Activated CD4-positive, alpha-beta T cell treated with anti-CD3 and anti-CD28 coated beads, Interleukin-2, amount 50 U/mL, for 1 hour (primary cell): ENCODE data around the gene APOLD1.
"Not testable (repeated sequence)": the region's sequence is repeated elsewhere in the genome, so short reads cannot be mapped to it uniquely, and the experiment has no call there.

Experiments
- DNase-seq: peaks from one replicate; pipeline ENCODE4 v3.0.0-alpha.2; 2020

Gene APOLD1, protein sequence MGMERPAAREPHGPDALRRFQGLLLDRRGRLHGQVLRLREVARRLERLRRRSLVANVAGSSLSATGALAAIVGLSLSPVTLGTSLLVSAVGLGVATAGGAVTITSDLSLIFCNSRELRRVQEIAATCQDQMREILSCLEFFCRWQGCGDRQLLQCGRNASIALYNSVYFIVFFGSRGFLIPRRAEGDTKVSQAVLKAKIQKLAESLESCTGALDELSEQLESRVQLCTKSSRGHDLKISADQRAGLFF

DNA sequence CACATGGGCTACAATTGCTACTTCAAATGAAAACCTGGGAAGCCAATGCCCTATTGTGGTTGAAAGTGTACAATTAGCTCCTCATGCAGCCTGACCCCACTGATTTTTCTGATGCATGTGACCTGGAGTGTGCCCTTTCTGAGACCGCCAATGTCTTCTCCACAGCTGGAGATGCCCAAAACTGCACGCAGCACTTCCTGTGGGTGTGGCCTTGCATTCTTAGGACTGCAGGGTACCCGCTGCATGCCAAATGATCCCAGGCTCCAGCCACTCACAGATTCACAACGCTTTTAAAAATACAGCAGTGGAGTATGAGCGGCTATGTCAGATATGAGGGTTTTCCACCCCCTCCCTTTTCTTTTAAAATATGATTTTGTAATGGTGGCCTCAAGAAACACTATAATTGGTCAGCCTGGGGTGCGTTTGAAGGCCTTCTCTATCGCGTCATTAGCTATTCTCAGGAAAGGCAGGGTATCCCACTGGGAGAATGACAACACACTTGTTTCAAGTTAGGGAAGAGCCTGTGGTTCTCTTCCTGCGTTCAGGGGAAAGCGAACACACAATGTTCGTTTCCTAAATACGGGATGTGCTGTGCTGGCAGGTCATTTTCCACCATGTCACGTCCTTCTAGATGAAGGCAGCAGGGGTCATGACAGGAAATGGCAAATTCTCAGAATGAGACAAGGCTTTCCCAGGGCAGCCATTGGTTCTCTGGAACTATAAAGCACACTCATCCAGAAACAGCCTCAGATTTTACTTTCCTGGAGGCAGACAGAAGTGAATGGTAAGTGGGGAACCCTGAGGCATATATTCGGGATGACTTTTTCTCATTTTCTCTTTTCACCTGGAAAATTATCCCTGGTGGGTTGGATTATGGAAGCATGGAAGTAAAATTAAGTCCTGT, at the start of gene APOLD1:
APOLD1 (plus strand) TSS at position 749 of the 904 bp plus-strand sequence; CDS start at position 782, 33 bp downstream.
- DNase-seq = no peak

DNA sequence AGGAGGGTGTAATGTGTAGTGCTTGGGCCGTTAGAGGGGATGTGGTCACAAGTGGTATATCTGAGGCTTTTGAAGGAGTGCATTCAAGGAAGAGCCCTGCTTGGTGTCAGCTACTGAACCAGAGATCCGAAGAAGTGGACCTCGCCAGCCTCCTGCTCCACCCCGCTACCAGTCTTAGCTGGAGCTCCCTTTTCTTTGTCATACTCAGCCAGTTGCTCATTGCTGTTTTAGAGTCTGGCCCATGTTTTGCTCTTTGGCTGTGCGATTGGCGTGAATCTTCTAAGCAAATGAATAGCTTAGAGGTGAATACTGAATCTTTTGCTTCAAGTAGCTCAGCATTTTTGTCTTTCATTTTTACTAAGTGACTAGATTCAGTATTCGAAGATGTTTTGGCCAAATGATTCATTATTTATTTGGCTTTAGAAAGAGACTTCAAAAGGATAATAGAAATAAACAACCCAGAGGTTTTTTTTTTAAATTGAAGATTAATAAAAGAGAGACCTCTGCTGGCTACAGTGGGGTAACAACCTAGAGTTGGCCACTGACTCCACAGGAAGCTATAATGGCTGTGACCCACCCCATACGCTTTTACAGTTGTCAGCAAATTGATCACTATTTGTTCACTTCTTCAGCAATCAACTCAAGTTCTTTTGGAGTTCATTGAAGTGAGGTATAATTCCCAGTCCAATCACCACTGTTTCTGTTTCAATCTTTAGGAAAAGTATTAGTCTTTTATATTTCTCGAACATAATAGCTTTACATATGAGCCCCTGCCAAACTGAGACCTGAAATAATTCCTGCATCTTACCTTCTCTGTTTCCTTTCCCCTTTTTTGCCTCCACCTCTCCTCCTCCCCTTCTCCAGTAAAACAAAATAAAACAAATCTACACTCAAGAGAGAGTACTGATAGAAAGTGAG, 48.4 kb upstream of the APOLD1 start:
- DNase-seq = peak; percentile 26

DNA sequence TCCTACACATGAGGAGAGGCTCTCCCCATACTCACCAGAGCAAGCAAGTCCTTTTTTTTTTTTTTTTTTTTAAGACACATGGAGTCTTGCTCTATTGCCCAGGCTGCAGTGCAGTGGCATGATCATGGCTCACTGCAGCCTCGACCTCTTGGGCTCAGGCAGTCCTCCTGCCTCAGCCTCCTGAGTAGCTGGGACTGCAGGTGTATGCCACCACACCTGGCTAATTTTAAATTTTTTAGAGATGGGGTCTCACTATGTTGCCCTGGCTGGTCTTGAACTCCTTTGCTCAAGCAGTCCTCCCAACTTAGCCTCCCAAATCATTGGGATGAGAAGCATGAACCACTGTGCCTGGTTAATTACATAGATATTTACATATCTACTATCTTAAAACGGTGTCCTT, 47.3 kb upstream of the APOLD1 start:
- not testable (repeated sequence) for DNase-seq

DNA sequence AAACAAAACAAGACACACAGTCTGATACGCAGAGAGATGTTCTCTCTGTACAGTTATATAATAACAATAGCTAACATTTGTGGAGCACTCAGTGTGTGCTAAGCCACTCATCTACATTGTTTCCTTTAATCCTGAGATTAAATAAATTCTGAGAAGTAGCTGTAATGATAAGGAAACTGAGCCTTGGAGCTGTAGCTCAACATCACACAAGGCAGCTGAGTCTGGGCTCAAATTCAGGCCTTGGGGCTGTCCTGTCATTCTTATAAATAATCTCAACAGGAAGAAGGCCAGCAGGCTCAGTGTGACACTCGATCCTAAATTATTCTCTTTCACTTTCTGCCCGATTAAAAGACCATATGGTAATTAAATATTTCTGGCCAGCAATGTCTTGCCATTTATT, 43.8 kb upstream of the APOLD1 start:
- DNase-seq = no peak

DNA sequence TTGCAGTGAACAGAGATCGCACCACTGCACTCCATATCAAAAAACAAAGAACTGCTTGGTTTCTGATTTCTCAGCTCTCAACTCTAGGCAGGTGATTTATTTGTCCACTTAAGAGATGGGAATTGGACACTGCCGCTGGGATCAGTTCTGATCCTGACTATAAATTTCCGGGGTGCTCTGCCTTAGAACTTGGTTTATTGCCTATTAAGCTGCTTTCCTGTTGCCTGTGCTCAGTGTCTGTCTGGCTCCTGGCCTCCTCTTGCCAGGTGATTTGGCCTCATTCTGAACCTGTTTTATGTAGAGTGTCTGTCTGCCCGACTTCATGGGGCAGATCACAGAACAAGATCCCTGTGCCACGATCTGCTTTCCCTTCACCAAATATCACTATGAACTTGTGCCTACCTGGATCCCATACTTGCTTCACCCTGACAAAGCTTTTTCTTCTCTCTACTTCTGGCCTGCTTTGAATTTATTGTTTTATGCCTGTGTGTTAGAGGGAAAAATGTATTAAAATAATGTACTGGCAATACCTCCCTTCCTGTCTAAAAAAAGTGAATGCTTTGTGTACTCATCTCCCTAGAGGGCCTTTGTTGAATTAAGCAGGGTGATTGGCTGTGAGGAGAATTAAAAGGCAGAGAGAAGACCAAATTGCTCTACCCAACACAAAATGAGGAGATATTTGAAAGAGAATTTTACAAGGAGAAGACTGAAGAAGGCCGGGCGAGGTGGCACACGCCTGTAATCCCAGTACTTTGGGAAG, 40.7 kb upstream of the APOLD1 start:
- no peak for DNase-seq

DNA sequence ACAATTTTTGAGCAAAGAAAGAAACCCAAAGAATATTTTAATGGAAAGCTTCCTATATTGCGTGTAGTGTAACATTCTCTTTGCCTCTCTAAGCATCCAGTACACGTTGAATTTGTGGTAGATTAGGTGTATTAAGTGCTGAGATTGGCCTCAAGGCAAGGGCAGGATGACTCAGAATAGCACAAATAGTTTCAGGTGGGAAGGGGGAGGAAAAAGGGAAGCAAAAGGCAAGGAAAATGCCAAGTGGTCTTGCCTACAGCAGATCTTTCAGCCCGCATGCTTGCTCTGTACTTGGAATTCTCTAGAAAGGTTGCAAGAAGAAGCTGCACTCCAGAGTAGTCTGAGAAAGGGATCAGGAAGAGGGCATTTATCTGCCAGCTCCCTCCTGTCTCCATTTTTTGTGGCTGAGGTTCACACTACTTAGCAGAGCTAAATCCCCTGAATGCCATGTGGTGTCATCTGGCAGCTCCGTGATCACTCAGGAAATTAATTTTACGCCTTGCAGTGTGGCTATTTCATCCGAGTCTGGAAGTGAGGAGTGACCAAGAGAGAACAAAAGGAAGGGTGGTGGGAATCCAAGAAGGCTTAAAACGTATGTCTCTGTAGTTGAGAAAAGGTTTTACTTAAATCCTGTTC, 39.8 kb upstream of the APOLD1 start:
- no peak for DNase-seq

DNA sequence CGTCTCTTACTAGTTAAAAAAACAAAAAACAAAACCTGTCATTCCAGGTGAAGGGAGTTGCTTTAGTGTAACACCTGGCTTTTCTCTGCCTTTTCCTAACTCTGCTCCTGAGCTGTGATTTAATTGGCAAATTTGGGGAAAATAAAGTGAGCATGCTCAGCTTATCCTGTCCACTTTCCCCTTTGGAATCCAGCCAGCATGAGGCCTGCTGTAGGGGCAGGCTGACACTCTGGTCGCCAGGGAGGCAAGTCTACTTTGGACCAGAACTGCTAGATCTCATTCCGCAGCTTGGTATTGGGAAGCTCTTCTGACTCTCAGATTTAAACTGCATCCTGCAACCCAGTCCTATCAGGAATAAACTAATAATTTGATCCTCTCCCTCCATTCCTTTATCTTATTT, 38.2 kb upstream of the APOLD1 start:
- no peak for DNase-seq

DNA sequence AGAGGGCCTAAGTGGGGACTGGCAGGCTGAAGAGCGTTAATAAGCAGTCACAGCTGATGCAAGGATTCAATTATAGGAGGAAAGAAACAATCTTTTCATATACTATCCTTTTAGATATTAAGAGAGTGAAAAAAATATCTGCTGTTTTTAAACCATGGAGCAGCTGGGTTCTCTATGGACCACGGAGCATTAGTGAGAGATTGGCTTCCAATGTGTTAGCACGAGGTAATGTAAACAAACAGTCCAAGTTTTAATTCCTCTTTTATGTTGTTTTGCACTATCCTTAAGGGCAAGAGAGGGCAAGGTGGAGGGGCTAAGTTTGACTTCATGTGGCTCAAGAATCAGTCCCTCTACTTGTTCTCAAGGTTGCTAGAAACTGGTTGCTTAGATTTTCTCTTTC, 37.4 kb upstream of the APOLD1 start:
- DNase-seq = no peak

DNA sequence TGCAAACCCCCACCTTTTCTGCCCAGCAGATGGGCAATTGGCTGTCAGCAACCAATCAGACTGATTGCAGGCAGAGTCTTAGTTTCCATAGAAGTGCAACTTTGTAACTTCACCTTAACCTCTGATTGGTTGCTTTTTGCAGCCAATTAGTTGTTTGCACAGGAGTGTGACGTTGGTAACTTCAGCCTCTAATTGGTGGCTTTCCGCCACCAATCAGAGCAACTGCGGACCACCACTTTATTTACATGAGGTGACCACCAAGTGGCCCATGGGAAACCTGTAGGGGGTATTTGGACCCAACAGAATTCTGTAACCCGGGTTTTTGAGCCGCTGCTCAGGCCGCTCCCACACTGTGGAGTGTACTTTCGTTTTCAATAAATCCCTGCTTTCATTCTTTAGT, 36.0 kb upstream of the APOLD1 start:
- DNase-seq = no peak

DNA sequence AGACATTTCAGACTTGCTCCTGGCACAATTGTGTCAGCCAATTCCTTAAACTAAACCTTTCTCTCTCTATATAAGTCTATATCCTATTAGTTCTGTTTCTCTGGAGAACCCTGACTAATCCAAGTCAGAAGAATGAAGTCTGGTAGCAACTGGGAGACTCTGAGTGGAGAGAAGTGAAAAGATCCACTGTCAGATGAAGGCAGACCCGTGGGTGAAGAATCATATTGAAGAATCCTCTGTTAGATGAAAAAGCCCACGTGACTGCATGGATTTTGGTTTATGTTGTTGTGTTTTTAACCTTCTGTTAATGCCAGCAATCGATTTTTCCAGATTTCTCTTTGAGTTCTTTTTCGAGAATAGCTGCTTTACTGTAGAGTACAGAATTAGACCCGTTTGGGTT, 29.5 kb upstream of the APOLD1 start:
- no peak for DNase-seq

DNA sequence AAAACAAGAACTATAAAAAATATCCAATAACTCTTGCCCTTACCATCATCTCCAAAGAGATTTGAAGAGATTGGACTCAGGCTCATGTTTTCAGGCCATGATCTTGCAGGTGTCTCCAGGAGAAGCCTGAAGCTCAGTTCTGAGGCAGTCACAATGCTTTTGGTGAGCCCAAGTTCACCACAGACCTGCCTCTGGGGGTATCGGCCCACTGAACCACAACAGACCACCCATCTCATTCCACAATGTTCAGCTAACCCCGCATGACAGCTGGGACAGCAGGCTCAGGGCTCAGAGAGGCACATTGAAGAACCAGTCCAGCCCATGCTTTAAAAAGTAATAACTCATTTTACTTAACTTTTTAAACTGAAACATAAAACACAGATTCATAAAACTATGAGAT, 28.3 kb upstream of the APOLD1 start:
- DNase-seq = no peak

DNA sequence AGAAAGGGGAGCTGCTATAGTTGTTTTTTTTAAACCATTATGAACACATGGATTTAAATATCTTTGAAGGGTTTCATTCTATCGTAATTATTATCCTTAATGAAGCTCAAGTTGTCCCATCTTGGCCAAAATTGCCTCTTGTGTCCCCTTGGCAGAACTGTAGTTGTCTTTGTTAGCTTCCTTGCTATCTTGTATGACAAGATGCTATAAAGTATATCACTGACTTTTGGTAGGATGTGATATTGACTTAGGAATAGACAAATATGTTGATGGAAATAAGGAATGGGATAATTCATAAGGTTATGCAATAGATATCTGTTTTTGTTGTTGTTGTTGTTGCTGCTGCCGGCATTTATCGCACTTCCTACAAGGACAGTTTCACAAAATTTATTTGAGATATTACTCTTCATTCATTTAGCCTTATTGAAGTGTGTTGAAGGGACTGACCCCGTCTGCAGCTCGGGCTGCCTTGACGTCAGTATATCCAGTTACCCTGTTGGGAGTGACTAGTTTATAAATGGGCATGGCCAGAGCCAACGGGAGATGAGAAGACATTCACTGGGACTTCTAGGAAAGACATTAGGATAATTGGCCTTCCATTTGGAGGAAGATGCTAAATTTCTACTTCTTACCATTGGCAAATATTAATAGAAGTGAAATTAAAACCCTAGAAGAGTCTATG, 26.1 kb upstream of the APOLD1 start:
- no peak for DNase-seq

DNA sequence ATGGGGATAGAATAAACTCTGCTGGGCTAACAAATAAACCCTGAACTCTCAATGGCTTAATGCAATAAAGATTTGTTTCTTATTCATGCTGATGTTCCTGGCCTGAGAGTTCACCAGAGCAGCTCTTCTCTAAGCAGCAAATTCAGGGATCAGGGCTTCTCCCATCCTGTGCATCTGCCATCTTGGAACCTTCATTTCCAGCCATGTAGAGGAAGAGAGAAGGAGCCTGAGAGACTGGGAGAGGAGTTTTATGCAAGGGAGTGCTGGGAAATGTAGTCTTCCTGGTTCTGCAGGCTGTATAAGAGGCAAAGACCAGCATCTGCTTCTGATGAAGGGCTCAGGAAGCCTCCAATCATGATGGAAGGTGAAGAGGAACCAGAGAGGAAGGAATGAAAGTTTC, 20.6 kb upstream of the APOLD1 start:
- DNase-seq = no peak

DNA sequence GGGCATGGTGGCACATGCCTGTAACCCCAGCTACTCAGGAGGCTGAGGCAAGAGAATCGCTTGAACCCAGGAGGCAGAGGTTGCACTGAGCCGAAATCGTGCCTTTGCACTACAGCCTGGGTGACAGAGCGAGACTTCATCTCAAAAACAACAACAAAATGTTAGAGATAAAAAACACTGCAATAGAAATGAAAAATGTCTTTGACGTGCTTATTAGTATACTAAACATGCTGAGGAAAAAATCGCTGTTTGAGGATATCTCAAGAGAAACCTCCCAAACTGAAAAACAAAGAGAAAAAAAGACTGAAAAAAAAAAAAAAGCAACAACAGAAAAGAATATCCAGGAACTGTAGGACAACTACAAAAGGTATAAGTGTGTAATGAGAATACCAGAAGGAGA, 15.2 kb upstream of the APOLD1 start:
- DNase-seq = no peak

DNA sequence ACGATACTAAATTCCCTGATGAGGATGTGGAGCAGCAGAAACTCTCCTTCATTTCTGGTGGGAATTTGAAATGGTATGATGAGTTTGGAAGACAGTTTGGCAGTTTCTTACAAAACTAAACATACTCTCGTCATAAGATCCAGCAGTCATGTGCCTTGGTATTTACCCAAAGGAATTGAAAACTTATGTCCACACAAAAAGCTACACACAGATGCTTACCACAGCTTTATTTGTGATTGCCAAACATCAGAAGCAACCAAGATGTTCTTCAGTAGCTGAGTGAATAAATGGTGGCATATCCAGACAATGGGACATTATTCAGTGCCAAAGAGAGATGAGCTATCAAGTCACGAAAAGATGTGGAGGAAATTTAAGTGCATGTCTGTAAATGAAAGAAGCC, 10.7 kb upstream of the APOLD1 start:
- DNase-seq = no peak

DNA sequence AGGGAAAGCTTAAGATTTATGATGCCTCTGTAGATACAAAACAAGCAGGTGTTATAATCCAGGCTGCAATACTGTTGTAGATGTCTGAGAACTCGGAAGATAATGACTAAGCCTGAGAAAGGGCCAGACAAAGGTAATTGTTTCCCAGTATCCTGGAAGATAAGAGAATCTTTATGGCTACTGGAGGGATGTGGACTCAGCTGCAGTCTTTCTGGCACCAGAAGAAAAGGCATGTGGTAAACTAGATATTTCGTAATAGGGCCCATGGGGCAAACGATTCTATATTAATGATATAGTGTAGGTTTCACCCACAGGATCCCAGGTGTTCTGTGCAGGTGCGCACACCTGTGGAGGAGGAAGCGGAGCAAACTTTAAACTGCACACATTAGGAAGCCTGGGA, 9.2 kb upstream of the APOLD1 start:
- DNase-seq = no peak

DNA sequence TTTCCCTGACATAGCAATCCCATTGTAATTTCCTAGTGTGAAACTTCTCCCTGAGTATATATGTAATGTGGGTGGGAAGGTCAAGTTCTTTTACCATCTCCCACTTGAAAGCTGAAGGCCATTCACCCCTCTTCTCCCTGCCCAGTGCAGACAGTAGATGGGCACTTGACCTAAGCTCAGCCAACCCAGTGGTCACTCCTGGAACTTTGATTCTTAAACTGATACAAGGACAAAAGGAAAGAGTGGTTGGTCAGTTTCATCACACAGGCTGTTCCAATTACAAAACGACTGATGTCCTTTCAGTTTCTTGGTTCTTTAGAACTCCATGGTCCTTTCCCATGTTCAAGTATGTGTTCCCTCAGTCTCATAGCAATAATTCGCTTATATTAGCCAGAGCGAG, 8.4 kb upstream of the APOLD1 start:
- no peak for DNase-seq

DNA sequence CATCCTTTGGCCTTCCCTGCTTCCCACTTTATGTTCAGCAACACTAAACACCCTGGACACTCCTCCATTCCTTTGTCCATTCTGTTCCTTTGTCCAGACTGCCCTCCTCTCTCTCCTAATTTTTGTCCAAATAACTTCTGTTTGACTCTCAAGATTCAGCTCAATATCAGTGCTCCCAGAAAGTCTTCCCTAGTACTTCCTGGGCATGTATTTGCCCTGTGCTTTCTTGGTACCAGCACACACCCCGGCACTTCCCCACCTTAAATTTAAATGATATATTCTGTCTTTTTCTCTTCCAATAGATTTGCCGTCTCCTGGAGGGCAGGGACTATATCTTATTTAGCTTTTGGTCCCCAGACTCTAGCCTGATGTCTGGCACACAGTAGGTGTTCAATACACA, 6.5 kb upstream of the APOLD1 start:
- DNase-seq = no peak

DNA sequence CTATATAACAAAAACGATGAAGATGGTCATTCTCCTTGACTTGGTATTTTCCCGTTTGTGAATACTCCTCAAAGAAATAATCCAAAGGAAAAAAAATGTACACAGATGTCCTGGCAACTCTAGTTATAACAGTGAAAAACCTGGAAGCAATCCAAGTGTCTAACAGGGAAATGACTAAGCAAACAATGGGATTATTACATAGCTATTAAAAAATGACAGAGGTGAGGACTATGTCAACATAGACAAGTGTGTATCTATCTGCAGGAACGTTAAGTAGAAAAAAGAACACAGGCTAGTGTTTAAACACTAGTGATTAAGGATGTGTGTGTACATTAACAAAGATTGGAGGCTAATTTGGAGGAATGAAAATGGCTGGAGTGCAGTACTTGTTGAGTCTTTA, 5.9 kb upstream of the APOLD1 start:
- DNase-seq = no peak

DNA sequence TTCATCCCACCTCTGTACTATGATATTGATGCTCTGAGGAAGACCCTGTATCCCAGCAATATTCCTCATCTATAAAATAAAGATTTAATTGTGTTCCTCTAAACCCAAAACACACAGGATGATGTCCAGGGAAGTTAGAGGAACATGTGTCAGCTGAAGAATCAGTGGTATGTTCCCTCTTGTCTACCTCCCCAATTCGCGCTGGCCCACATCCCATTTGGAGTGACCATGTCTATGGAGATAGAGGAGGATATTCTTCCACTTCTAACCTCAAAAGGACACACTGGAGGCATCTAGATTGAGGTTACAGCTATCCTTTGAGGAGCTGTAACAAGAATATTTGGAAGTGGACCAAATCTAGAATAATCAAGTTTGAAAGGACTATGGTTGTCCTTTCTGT, 1.3 kb upstream of the APOLD1 start:
- no peak for DNase-seq

DNA sequence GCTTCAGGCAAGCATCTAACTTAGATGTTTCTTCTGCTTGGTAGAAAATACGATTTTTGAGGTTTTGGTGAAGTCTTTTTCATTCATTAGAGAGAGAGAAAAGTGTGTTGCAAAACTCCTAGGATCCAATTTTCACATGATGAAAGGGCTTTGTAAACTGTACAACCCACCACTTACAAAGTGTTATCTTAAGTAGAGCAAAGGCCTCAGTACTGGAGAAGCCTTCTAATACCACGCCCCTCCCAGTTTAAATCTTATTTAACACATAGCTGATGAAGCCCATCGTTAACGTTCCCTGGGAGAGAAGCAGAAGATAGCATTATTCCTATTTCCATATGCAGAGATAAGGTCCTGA, 869 bp downstream of the APOLD1 start:
- DNase-seq = no peak
